Measurements from ENCODE around the gene PCDHGB7. TPM values are rescaled to one million over a fixed set of nuclear protein-coding genes. Genes with fewer than 3 reads are reported as not detected.
A peak's percentile ranks its signal among the peaks of the same experiment; 100 is the strongest.
"Not testable (repeated sequence)": the region's sequence is repeated elsewhere in the genome, so short reads cannot be mapped to it uniquely, and the experiment has no call there.

Gene PCDHGB7
- total and polyA plus RNA-seq, 2 donors (not counting 1 experiment from before 2014, with no cell fraction given) = 0.12 to 2.2 TPM

GRCh38 chr5:141407790-141408505, 9.5 kb upstream of the PCDHGB7 start, which contains the start of gene PCDHGB6:
TSS of gene PCDHGB6 (plus strand) at chr5:141408021. CDS start at chr5:141408203, 182 bp downstream.
- CTCF ChIA-PET = interaction anchor here (1.0 to 2.8 kb wide), 8 partner anchors 13 to 227 kb away, joined by 3 to 17 read pairs (median 6); partner anchors contain the start of genes PCDHGA11 and PCDHGA12
- H3K36me3 ChIP-seq (replicated peaks in 1 of 2; ENCODE audit: control extremely low read depth in 1 of 2, control insufficient read depth in 1 of 2, extremely low read depth in 1 of 2, insufficient read depth in 2 of 2, low read length in 1 of 2); H2AFZ ChIP-seq (ENCODE audit: insufficient read depth, low read depth, low read length, poor library complexity, severe bottlenecking); H4K20me1 ChIP-seq (ENCODE audit: control insufficient read depth, insufficient read depth, low read length, poor library complexity, severe bottlenecking); intact Hi-C loops (cut with micrococcal nuclease); H3K4me1 ChIP-seq (ENCODE audit: control insufficient read depth in 2 of 2, insufficient read depth in 2 of 2, low read length in 2 of 2); H3K79me2 ChIP-seq (ENCODE audit: control insufficient read depth, insufficient read depth, low read length); H3K9ac ChIP-seq (ENCODE audit: low read length); H3K4me1 Mint-ChIP-seq; POLR2A ChIA-PET; H3K9me3 Mint-ChIP-seq (ENCODE audit: insufficient read depth); H3K27ac ChIP-seq (ENCODE audit: low read length in 2 of 2): not testable (repeated sequence)
- Mint-ChIP-seq H3K4me3 (peak within 1 kb of the TSS; percentile 80), H3K27me3 (peaks cover 60% of the 10 kb centered on the region), H3K27ac (peak within 1 kb of the TSS; percentile 54)
- ATAC-seq (ENCODE audit: low read depth) = peak; percentile 73
- Histone ChIP-seq H3K27me3 (replicated peaks in 1 of 4; ENCODE audit: control extremely low read depth in 1 of 4, control insufficient read depth in 3 of 4, insufficient read depth in 4 of 4, low read length in 3 of 4) (peaks cover 0 to 71% (median 49%) of the 10 kb centered on the region in 4 experiments), H3K9me3 (ENCODE audit: control extremely low read depth in 1 of 3, control insufficient read depth in 2 of 3, insufficient read depth in 1 of 3, low read length in 2 of 3) (peaks cover 0 to 56% (median 20%) of the 10 kb centered on the region in 3 donors), H3K4me2 (replicated peaks; ENCODE audit: low read depth, low read length, poor library complexity, severe bottlenecking) (peak within 1 kb of the TSS; percentile 33), H3K4me3 (ENCODE audit: control extremely low read depth in 1 of 5, extremely low read depth in 1 of 5, insufficient read depth in 1 of 5, low read depth in 2 of 5, low read length in 4 of 5) (peak within 1 kb of the TSS in 3 of 5 experiments; percentile 1 to 21 (median 11))
- peak; percentile 40 for DNase-seq
- WGBS (ENCODE audit: insufficient coverage) = 21% methylated on average over 40 of the region's 51 CpGs
- peak; percentile 62 for TF ChIP-seq CTCF (IDR thresholded peaks at IDR 0.05)

GRCh38 chr5:141409598-141410306, 7.7 kb upstream of the PCDHGB7 start:
- Mint-ChIP-seq H3K9me3 (ENCODE audit: insufficient read depth) (peaks cover 8% of the 10 kb centered on the region), H3K27me3 (peaks cover 63% of the 10 kb centered on the region), H3K27ac (no peak overlapping the region), H3K4me3 (no peak overlapping the region), H3K4me1 (peaks cover 16% of the 10 kb centered on the region)
- H3K9ac ChIP-seq (ENCODE audit: low read length) = no peak overlapping the region
- no peak overlapping the region for H3K4me3 ChIP-seq (ENCODE audit: control extremely low read depth in 1 of 5, extremely low read depth in 1 of 5, insufficient read depth in 1 of 5, low read depth in 2 of 5, low read length in 4 of 5)
- intact Hi-C loops (cut with micrococcal nuclease) = loop anchor here (10.0 kb wide), 1 partner anchor 85 kb away; the partner anchor contains the start of gene TAF7
- H3K27me3 ChIP-seq (replicated peaks in 1 of 4; ENCODE audit: control extremely low read depth in 1 of 4, control insufficient read depth in 3 of 4, insufficient read depth in 4 of 4, low read length in 3 of 4) = peaks cover 0 to 75% (median 55%) of the 10 kb centered on the region in 4 experiments
- H3K4me2 ChIP-seq (replicated peaks; ENCODE audit: low read depth, low read length, poor library complexity, severe bottlenecking) = no peak overlapping the region
- 46% methylated on average over 64 of the region's 64 CpGs for WGBS (ENCODE audit: insufficient coverage)
- H4K20me1 ChIP-seq (ENCODE audit: control insufficient read depth, insufficient read depth, low read length, poor library complexity, severe bottlenecking) = no peaks in the 10 kb centered on the region
- TF ChIP-seq EZH2 (IDR thresholded peaks at IDR 0.05; ENCODE audit: borderline replicate concordance, insufficient read depth, low read depth, low read length, poor library complexity, severe bottlenecking) (no peak), CTCF (IDR thresholded peaks at IDR 0.05) (no peak)
- ATAC-seq (ENCODE audit: low read depth) (no peak), DNase-seq (no peak)
- peaks cover 11 to 15% of the 10 kb centered on the region in 2 donors for H3K4me1 ChIP-seq (ENCODE audit: control insufficient read depth in 2 of 2, insufficient read depth in 2 of 2, low read length in 2 of 2)
- no peaks in the 10 kb centered on the region for H3K79me2 ChIP-seq (ENCODE audit: control insufficient read depth, insufficient read depth, low read length)
- no peak overlapping the region for H3K27ac ChIP-seq (ENCODE audit: low read length in 2 of 2)
- peaks cover 0 to 59% (median 20%) of the 10 kb centered on the region in 3 donors for H3K9me3 ChIP-seq (ENCODE audit: control extremely low read depth in 1 of 3, control insufficient read depth in 2 of 3, insufficient read depth in 1 of 3, low read length in 2 of 3)
- H2AFZ ChIP-seq (ENCODE audit: insufficient read depth, low read depth, low read length, poor library complexity, severe bottlenecking) = no peak overlapping the region
- CTCF ChIA-PET = interaction anchor here (0.7 to 6.3 kb wide), 3 partner anchors 40 to 153 kb away, joined by 3 to 56 read pairs (median 3); partner anchors contain the start of gene PCDHGB3
- POLR2A ChIA-PET = interaction anchor here (0.7 kb wide), 1 partner anchor 469 kb away, joined by 5 read pairs; no protein-coding TSS in a partner anchor
- H3K36me3 ChIP-seq (replicated peaks in 1 of 2; ENCODE audit: control extremely low read depth in 1 of 2, control insufficient read depth in 1 of 2, extremely low read depth in 1 of 2, insufficient read depth in 2 of 2, low read length in 1 of 2) = no peaks in the 10 kb centered on the region

Data from B cell (primary cell).